SK-N-SH (cell line): ENCODE results near the gene PCK1. TPM values are rescaled to one million over a fixed set of nuclear protein-coding genes. Genes with fewer than 3 reads are reported as not detected.

Experiments used
- CTCF ChIA-PET: fragments of 300-600, 350-600 bp; formaldehyde crosslinking; extraction: SDS; loops from one replicate; lab custom pipeline; 2021; lab: Yijun Ruan, JAX
- POLR2A ChIA-PET: fragments of 350-600 bp; sonication (Branson Sonifier 250); formaldehyde crosslinking; extraction: SDS; loops from one replicate; lab custom pipeline; 2020; ENCODE audit warnings: antibody characterized with exemption, inconsistent platforms; lab: Yijun Ruan, JAX
- DNase-seq: peaks from one replicate; pipeline ENCODE4 v3.0.0; 2012
- H2AFZ ChIP-seq: fragments of 200-600 bp; sonication (generic); 2 replicates; pipeline ENCODE4 v1.8.1; 2016; ENCODE audit warnings: antibody characterized with exemption, mild to moderate bottlenecking, low read depth
- H3F3A ChIP-seq: fragments of 200-600 bp; sonication (generic); replicated peaks from 2 replicates; pipeline ENCODE3; 2016; ENCODE audit warnings: antibody characterized with exemption, mild to moderate bottlenecking; ENCODE audit not compliant: insufficient read depth
- H3K27ac ChIP-seq, 2 experiments: fragments of 200-500 bp in 1 of 2; fragments of 200-600 bp in 1 of 2; sonication (Bioruptor generic) in 1 of 2; sonication (generic), shearing (Covaris generic) in 1 of 2; 2 replicates each; pipeline versions ENCODE4 v1.5.1 to v1.6.1; 2014 to 2016; ENCODE audit warnings: low read depth in 2 of 2, inconsistent platforms in 1 of 2, low read length in 1 of 2, mild to moderate bottlenecking in 1 of 2, mixed read lengths in 1 of 2
- H3K27me3 ChIP-seq: fragments of 200-600 bp; sonication (generic), shearing (Covaris generic); 2 replicates; pipeline ENCODE4 v1.6.1; 2016; ENCODE audit warnings: mixed run types; ENCODE audit not compliant: insufficient read depth
- H3K36me3 ChIP-seq, 2 experiments: fragments of 200-500 bp in 1 of 2; fragments of 200-600 bp in 1 of 2; sonication (Bioruptor generic) in 1 of 2; sonication (generic) in 1 of 2; replicated peaks in 1 of 2; 2 replicates each; pipeline versions ENCODE3 to v1.5.1; 2014 to 2016; ENCODE audit warnings: low read length in 1 of 2, mild to moderate bottlenecking in 1 of 2; ENCODE audit not compliant: insufficient read depth in 2 of 2, control insufficient read depth in 1 of 2
- H3K4me1 ChIP-seq, 2 experiments: fragments of 200-500 bp in 1 of 2; fragments of 200-600 bp in 1 of 2; sonication (Bioruptor generic) in 1 of 2; sonication (generic), shearing (Covaris generic) in 1 of 2; 2 replicates each; pipeline versions ENCODE4 v1.5.1 to v1.6.1; 2014 to 2016; ENCODE audit warnings: low read depth in 1 of 2, low read length in 1 of 2, mixed run types in 1 of 2; ENCODE audit not compliant: insufficient read depth in 2 of 2, control insufficient read depth in 1 of 2
- H3K4me2 ChIP-seq: fragments of 200-600 bp; sonication (generic), shearing (Covaris generic); 2 replicates; pipeline ENCODE4 v1.6.1; 2017; ENCODE audit warnings: mixed run types
- H3K4me3 ChIP-seq, 2 experiments: fragments of 200-500 bp in 1 of 2; fragments of 200-600 bp in 1 of 2; sonication (Bioruptor generic) in 1 of 2; sonication (generic), shearing (Covaris generic) in 1 of 2; 2 replicates each; pipeline versions ENCODE4 v1.5.1 to v1.8.1; 2014 to 2016; ENCODE audit warnings: low read depth in 2 of 2, inconsistent platforms in 1 of 2, low read length in 1 of 2, mild to moderate bottlenecking in 1 of 2, mixed read lengths in 1 of 2, moderate library complexity in 1 of 2
- H3K79me2 ChIP-seq: fragments of 200-600 bp; sonication (generic); 2 replicates; pipeline ENCODE4 v1.8.1; 2017; ENCODE audit warnings: mild to moderate bottlenecking; ENCODE audit not compliant: insufficient read depth
- H3K9ac ChIP-seq: fragments of 200-600 bp; sonication (generic); 2 replicates; pipeline ENCODE4 v1.6.1; 2017; ENCODE audit warnings: mixed run types
- H3K9me2 ChIP-seq: fragments of 200-600 bp; sonication (generic); 2 replicates; pipeline ENCODE4 v1.6.1; 2017; ENCODE audit warnings: mixed run types
- H3K9me3 ChIP-seq: fragments of 200-600 bp; sonication (generic); 2 replicates; pipeline ENCODE4 v1.6.1; 2017; ENCODE audit warnings: mixed run types, mild to moderate bottlenecking, moderate library complexity
- H4K20me1 ChIP-seq: fragments of 200-600 bp; sonication (generic); 2 replicates; pipeline ENCODE4 v1.6.1; 2017; ENCODE audit warnings: mild to moderate bottlenecking, mixed run types; ENCODE audit not compliant: insufficient read depth
- CHD2 ChIP-seq: fragments of 150-350 bp; IDR thresholded peaks from 2 replicates; pipeline ENCODE4 v1.6.1; 2018; ENCODE audit warnings: low read length; ENCODE audit not compliant: partially characterized antibody
- EP300 ChIP-seq, 2 experiments: IDR thresholded peaks; 2 replicates each; pipeline versions ENCODE4 v1.4.0 to v1.6.1; 2012; ENCODE audit warnings: borderline replicate concordance in 1 of 2, low read depth in 1 of 2, low read length in 1 of 2
- FOXJ3 ChIP-seq: sonication (generic); formaldehyde crosslinking; IDR thresholded peaks from 2 replicates; pipeline ENCODE4 v1.5.1; 2020; ENCODE audit warnings: mild to moderate bottlenecking, missing genetic modification reagents
- GABPA ChIP-seq: IDR thresholded peaks from 2 replicates; pipeline ENCODE4 v1.4.0; 2012; ENCODE audit warnings: low read depth, mild to moderate bottlenecking
- GATA2 ChIP-seq: sonication (generic); formaldehyde crosslinking; IDR thresholded peaks from 2 replicates; pipeline ENCODE4 v1.5.0; 2020; ENCODE audit warnings: mild to moderate bottlenecking, missing genetic modification reagents
- IRF3 ChIP-seq: fragments of 150-350 bp; IDR thresholded peaks from 2 replicates; pipeline ENCODE4 v1.6.1; 2016; ENCODE audit warnings: mild to moderate bottlenecking, low read depth, low read length
- MXI1 ChIP-seq: IDR thresholded peaks from 2 replicates; pipeline ENCODE4 v1.6.1; 2012; ENCODE audit warnings: mild to moderate bottlenecking, low read depth, low read length, improper control_type of control experiment
- POLR2AphosphoS5 ChIP-seq: IDR thresholded peaks from 2 replicates; pipeline ENCODE4 v1.6.1; 2012; ENCODE audit warnings: low read depth, low read length
- TAF1 ChIP-seq: IDR thresholded peaks from 2 replicates; pipeline ENCODE4 v1.6.1; 2012; ENCODE audit warnings: low read depth, mild to moderate bottlenecking, low read length, moderate library complexity, borderline replicate concordance
- TCF12 ChIP-seq: IDR thresholded peaks from 2 replicates; pipeline ENCODE4 v1.4.0; 2012
- USF1 ChIP-seq: IDR thresholded peaks from 2 replicates; pipeline ENCODE4 v1.4.0; 2012; ENCODE audit warnings: low read depth, borderline replicate concordance
- YY1 ChIP-seq: IDR thresholded peaks from 2 replicates; pipeline ENCODE4 v1.4.0; 2012; ENCODE audit warnings: low read depth, mild to moderate bottlenecking
- WGBS: methylation state at CpG from one replicate; pipeline ENCODE4 v1.1.6; 2017; ENCODE audit warnings: low lambda C conversion rate; 5-methylcytosine and 5-hydroxymethylcytosine counted together
- polyA plus RNA-seq, 3 experiments: library from polyadenylated mRNA; depleted of rRNA; stranded (reverse); fragments of >200 nt; gene quantifications; 2 replicates each; pipeline ENCODE4 v1.2.3, GENCODE V29; 2012
- TF ChIP-seq, protein P1 (sequence below): fragments of 200-600 bp; sonication (generic); IDR thresholded peaks from 2 replicates; pipeline ENCODE4 v1.6.1; 2017; ENCODE audit warnings: antibody characterized with exemption, mild to moderate bottlenecking, moderate library complexity
- TF ChIP-seq, protein P2 (sequence below): IDR thresholded peaks from 2 replicates; pipeline ENCODE4 v1.4.0; 2012; ENCODE audit warnings: low read depth
- TF ChIP-seq, protein P3 (sequence below): IDR thresholded peaks from 2 replicates; pipeline ENCODE4 v1.4.0; 2012; ENCODE audit warnings: low read depth, borderline replicate concordance

The PCK1 gene
- polyA plus RNA-seq, 1 of the 3 experiments (the other 2 are of a cell fraction): not detected

- ChIA-PET CTCF (interaction anchor here (3.9 kb wide), 1 partner anchor 18 kb away, joined by 15 read pairs; no protein-coding TSS in a partner anchor), POLR2A (no interaction called here)
- Histone ChIP-seq H3K9me2 (no peaks in the 10 kb centered on the region), H3K79me2 (no peaks in the 10 kb centered on the region), H3K9me3 (no peaks in the 10 kb centered on the region), H4K20me1 (no peaks in the 10 kb centered on the region), H3K4me2 (no peak overlapping the region), H3K4me1 (no peaks in the 10 kb centered on the region), H3K36me3 (no peaks in the 10 kb centered on the region), H3K27me3 (peaks cover 29% of the 10 kb centered on the region), H2AFZ (no peak overlapping the region), H3K4me3 (no peak overlapping the region), H3F3A (no peaks in the 10 kb centered on the region), H3K9ac (no peak overlapping the region), H3K27ac (no peak overlapping the region)
- DNase-seq: no peak
- 57% methylated on average over 9 of the region's 14 CpGs for WGBS
- TF ChIP-seq FOXJ3 (CRISPR knock-in tag): no peak
- TF ChIP-seq EP300 (IDR thresholded peaks at IDR 0.05; ENCODE audit: borderline replicate concordance in 1 of 2, low read depth in 1 of 2, low read length in 1 of 2): no peak
- TF ChIP-seq POLR2AphosphoS5: no peak
- TF ChIP-seq, protein P1, sequence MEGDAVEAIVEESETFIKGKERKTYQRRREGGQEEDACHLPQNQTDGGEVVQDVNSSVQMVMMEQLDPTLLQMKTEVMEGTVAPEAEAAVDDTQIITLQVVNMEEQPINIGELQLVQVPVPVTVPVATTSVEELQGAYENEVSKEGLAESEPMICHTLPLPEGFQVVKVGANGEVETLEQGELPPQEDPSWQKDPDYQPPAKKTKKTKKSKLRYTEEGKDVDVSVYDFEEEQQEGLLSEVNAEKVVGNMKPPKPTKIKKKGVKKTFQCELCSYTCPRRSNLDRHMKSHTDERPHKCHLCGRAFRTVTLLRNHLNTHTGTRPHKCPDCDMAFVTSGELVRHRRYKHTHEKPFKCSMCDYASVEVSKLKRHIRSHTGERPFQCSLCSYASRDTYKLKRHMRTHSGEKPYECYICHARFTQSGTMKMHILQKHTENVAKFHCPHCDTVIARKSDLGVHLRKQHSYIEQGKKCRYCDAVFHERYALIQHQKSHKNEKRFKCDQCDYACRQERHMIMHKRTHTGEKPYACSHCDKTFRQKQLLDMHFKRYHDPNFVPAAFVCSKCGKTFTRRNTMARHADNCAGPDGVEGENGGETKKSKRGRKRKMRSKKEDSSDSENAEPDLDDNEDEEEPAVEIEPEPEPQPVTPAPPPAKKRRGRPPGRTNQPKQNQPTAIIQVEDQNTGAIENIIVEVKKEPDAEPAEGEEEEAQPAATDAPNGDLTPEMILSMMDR: no peak
- TF ChIP-seq CHD2: no peak
- TF ChIP-seq YY1: no peak
- no peak for TF ChIP-seq GATA2
- TF ChIP-seq TAF1: no peak
- no peak for TF ChIP-seq GABPA
- no peak for TF ChIP-seq USF1
- TF ChIP-seq, protein P2, sequence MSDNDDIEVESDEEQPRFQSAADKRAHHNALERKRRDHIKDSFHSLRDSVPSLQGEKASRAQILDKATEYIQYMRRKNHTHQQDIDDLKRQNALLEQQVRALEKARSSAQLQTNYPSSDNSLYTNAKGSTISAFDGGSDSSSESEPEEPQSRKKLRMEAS: no peak
- TF ChIP-seq MXI1: no peak
- no peak for TF ChIP-seq TCF12
- TF ChIP-seq, protein P3, sequence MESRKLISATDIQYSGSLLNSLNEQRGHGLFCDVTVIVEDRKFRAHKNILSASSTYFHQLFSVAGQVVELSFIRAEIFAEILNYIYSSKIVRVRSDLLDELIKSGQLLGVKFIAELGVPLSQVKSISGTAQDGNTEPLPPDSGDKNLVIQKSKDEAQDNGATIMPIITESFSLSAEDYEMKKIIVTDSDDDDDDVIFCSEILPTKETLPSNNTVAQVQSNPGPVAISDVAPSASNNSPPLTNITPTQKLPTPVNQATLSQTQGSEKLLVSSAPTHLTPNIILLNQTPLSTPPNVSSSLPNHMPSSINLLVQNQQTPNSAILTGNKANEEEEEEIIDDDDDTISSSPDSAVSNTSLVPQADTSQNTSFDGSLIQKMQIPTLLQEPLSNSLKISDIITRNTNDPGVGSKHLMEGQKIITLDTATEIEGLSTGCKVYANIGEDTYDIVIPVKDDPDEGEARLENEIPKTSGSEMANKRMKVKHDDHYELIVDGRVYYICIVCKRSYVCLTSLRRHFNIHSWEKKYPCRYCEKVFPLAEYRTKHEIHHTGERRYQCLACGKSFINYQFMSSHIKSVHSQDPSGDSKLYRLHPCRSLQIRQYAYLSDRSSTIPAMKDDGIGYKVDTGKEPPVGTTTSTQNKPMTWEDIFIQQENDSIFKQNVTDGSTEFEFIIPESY: no peak
- TF ChIP-seq IRF3: no peak
Observed at GRCh38 chr20:57564180-57564802, 3.4 kb downstream of the PCK1 start.
